ENCODE measurements around the gene ARHGEF1.
A peak's percentile ranks its signal among the peaks of the same experiment; 100 is the strongest.

Gene ARHGEF1

DNA sequence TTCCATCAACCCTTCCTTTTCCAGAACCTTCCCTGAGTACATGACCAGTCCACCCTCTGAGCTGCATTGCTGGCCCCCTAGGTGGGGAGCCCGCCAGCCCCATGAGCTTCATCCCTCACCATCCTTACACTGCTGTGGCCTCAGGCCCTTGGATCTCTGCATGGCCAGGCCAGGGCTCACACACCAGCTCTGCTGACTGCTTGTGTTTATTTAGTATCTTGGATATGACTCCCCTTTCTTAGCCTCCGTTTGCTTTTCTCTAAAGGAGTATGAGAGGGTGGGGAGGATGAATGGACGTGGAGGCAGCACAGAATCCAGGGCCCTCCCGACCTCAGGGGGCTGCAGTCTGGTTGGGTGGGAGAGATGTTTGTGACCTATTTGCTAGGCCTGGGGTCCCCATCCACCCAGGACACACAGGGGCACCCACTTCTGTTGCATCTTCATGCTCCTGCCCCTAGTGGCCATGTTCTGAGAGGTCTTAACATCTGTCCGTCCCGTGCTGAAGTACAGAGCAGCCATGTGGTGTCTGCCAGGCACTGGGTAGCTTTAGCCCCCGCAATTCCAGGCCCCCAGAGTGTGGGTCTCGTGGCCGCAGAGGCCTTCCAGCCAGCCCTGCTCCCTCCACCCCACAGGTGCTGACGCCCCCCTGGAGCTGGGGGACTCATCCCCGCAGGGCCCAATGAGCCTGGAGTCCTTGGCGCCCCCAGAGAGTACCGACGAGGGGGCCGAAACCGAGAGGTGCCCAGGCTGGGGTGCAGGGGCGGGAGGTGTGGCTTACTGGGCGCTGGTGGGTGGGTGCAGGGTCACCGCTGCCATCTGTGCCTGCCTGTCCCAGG is 13.0 kb downstream of the ARHGEF1 start:
- Histone ChIP-seq H2AFZ (ENCODE audit: low read depth, low read length) (no peak overlapping the region), H3K36me3 (ENCODE audit: insufficient read depth, low read length) (peaks cover 91% of the 10 kb centered on the region), H3K4me2 (ENCODE audit: insufficient read depth, low read length) (no peak overlapping the region), H3K27me3 (ENCODE audit: insufficient read depth, low read length, poor library complexity) (no peaks in the 10 kb centered on the region), H3K27ac (ENCODE audit: low read length) (peak overlapping the region; percentile 44; the same call in 1 of the 2 replicates), H3K4me1 (ENCODE audit: insufficient read depth, low read length) (peaks cover 10% of the 10 kb centered on the region; the same call in 1 of the 2 replicates), H3K4me3 (ENCODE audit: low read depth in 1 of 2, low read length in 2 of 2) (no peak overlapping the region), H3K9me3 (ENCODE audit: insufficient read depth, low read length, severe bottlenecking) (no peaks in the 10 kb centered on the region), H3K79me2 (ENCODE audit: insufficient read depth, low read length) (peaks cover 53% of the 10 kb centered on the region), H3K9ac (ENCODE audit: low read depth, low read length) (no peak overlapping the region), H4K20me1 (ENCODE audit: insufficient read depth, low read length) (peaks cover 52% of the 10 kb centered on the region)
- TF ChIP-seq, protein P1, sequence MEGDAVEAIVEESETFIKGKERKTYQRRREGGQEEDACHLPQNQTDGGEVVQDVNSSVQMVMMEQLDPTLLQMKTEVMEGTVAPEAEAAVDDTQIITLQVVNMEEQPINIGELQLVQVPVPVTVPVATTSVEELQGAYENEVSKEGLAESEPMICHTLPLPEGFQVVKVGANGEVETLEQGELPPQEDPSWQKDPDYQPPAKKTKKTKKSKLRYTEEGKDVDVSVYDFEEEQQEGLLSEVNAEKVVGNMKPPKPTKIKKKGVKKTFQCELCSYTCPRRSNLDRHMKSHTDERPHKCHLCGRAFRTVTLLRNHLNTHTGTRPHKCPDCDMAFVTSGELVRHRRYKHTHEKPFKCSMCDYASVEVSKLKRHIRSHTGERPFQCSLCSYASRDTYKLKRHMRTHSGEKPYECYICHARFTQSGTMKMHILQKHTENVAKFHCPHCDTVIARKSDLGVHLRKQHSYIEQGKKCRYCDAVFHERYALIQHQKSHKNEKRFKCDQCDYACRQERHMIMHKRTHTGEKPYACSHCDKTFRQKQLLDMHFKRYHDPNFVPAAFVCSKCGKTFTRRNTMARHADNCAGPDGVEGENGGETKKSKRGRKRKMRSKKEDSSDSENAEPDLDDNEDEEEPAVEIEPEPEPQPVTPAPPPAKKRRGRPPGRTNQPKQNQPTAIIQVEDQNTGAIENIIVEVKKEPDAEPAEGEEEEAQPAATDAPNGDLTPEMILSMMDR (IDR thresholded peaks at IDR 0.05; ENCODE audit: borderline replicate concordance, extremely low read depth, low read length, poor library complexity, severe bottlenecking), result peak; percentile 55
- no peak for TF ChIP-seq EZH2 (IDR thresholded peaks at IDR 0.05; ENCODE audit: borderline replicate concordance, low read depth, low read length, severe bottlenecking)
- DNase-seq (no peak), ATAC-seq (ENCODE audit: insufficient read depth, low read depth) (peak; percentile 60)

DNA sequence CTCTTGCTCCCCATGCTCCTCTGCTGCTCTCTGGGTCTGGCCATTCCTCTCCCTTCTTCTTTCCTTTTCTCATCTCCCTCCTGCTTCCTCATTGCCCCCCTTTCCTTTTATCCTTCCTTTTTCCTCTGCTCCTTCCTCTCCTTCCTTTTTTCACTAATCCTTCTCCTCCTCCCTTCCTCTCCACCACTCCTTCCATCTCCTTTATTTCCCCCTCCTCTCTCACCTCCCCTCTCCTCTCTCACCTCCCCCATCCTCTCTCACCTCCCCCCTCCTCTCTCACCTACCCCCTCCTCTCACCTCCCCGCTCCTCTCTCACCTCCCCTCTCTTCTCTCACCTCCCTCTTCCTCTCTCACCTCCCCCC is 13.6 kb downstream of the ARHGEF1 start:
- no peak for DNase-seq
- H3K4me2 ChIP-seq (ENCODE audit: insufficient read depth, low read length), result no peak overlapping the region
- peaks cover 89% of the 10 kb centered on the region for H3K36me3 ChIP-seq (ENCODE audit: insufficient read depth, low read length)
- TF ChIP-seq EZH2 (IDR thresholded peaks at IDR 0.05; ENCODE audit: borderline replicate concordance, low read depth, low read length, severe bottlenecking), result no peak
- TF ChIP-seq, protein P1 (IDR thresholded peaks at IDR 0.05; ENCODE audit: borderline replicate concordance, extremely low read depth, low read length, poor library complexity, severe bottlenecking), result no peak
- peaks cover 48% of the 10 kb centered on the region for H3K79me2 ChIP-seq (ENCODE audit: insufficient read depth, low read length)
- no peak overlapping the region for H3K4me3 ChIP-seq (ENCODE audit: low read depth in 1 of 2, low read length in 2 of 2)
- peaks cover 52% of the 10 kb centered on the region for H4K20me1 ChIP-seq (ENCODE audit: insufficient read depth, low read length)
- H3K4me1 ChIP-seq (ENCODE audit: insufficient read depth, low read length), result peaks cover 10% of the 10 kb centered on the region; the same call in 1 of the 2 replicates
- no peak overlapping the region for H2AFZ ChIP-seq (ENCODE audit: low read depth, low read length)
- no peaks in the 10 kb centered on the region for H3K9me3 ChIP-seq (ENCODE audit: insufficient read depth, low read length, severe bottlenecking)
- no peaks in the 10 kb centered on the region for H3K27me3 ChIP-seq (ENCODE audit: insufficient read depth, low read length, poor library complexity)
- H3K27ac ChIP-seq (ENCODE audit: low read length), result no peak overlapping the region
- H3K9ac ChIP-seq (ENCODE audit: low read depth, low read length), result no peak overlapping the region
- ATAC-seq (ENCODE audit: insufficient read depth, low read depth), result no peak

DNA sequence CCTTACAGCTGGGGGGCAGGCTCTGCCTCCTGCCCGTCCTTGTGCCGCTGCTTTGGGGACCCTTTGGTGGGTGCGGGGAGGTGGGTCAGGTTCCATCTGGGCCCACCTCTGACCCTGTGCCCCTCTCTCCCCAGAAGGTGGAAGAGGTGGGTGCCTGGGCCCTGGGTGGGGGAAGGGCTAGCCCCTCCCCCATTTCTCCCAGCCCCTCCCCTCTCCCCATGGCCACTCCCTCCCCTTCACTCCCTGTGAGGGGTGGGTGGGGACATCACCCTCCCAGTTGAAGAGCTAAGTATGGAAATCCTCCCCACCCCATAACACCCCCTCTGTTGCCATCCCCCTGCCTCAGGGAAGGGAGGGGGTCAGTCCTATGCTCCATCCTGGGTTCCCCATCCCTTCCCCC is 14.2 kb downstream of the ARHGEF1 start:
- Histone ChIP-seq H3K9ac (ENCODE audit: low read depth, low read length) (no peak overlapping the region), H3K27ac (ENCODE audit: low read length) (no peak overlapping the region), H3K9me3 (ENCODE audit: insufficient read depth, low read length, severe bottlenecking) (no peaks in the 10 kb centered on the region), H2AFZ (ENCODE audit: low read depth, low read length) (no peak overlapping the region), H4K20me1 (ENCODE audit: insufficient read depth, low read length) (peaks cover 47% of the 10 kb centered on the region), H3K4me3 (ENCODE audit: low read depth in 1 of 2, low read length in 2 of 2) (no peak overlapping the region), H3K36me3 (ENCODE audit: insufficient read depth, low read length) (peaks cover 89% of the 10 kb centered on the region), H3K27me3 (ENCODE audit: insufficient read depth, low read length, poor library complexity) (no peaks in the 10 kb centered on the region), H3K79me2 (ENCODE audit: insufficient read depth, low read length) (peaks cover 43% of the 10 kb centered on the region), H3K4me1 (ENCODE audit: insufficient read depth, low read length) (peaks cover 10% of the 10 kb centered on the region; the same call in 1 of the 2 replicates), H3K4me2 (ENCODE audit: insufficient read depth, low read length) (no peak overlapping the region)
- TF ChIP-seq EZH2 (IDR thresholded peaks at IDR 0.05; ENCODE audit: borderline replicate concordance, low read depth, low read length, severe bottlenecking), result no peak
- TF ChIP-seq, protein P1 (IDR thresholded peaks at IDR 0.05; ENCODE audit: borderline replicate concordance, extremely low read depth, low read length, poor library complexity, severe bottlenecking), result no peak
- DNase-seq (no peak), ATAC-seq (ENCODE audit: insufficient read depth, low read depth) (no peak)
